Activated CD4-positive, CD25-positive, alpha-beta regulatory T cell treated with anti-CD3 and anti-CD28 coated beads, Interleukin-2, amount 50 U/mL, for 72 hours (primary cell): ENCODE results near the gene ARSG.
A peak's percentile ranks its signal among the peaks of the same experiment; 100 is the strongest.

ENCODE experiments used
- DNase-seq: peaks from one replicate; pipeline ENCODE4 v3.0.0; 2021

The ARSG gene

GRCh38 chr17:68379692-68380677 is 88.7 kb downstream of the ARSG start:
- no peak for DNase-seq

DNA sequence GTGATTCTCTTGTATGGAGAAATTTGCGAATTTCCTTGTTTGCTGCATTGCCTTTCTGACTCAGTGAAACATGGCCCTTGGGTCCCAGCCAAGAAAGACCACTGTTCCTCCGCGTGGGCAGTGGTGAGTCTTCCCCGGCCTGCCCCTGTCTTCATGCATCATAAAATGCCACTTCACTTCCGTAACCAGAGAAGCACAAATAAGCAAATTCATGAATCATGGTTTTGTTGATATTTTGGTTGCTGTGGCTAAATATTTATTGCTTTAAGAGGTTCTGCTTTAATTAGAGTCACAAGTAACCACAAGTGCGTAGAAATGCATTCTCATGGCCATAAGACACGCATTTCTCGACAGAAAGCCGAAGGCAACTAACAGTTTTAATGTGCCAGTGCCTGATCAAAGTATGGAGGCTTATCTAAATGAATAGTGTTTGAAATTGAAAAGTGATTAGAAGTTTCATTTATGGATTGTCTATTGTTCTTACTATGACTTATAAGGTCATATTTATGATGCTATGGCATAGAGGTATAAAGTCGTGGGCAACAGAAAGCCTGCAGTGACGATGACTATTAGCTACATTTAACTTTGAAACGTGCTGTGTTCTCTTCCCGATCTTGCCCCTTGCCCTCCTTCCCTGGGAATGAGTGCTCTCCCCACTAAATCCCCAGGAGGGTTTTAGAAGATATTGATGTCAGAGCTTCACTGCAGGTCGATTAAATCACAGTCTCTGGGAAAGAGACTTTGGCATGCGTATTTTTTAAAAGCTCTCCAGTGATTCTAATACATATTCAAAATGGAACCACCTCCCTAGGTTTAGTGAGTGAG is 90.0 kb downstream of the ARSG start:
- no peak for DNase-seq

DNA sequence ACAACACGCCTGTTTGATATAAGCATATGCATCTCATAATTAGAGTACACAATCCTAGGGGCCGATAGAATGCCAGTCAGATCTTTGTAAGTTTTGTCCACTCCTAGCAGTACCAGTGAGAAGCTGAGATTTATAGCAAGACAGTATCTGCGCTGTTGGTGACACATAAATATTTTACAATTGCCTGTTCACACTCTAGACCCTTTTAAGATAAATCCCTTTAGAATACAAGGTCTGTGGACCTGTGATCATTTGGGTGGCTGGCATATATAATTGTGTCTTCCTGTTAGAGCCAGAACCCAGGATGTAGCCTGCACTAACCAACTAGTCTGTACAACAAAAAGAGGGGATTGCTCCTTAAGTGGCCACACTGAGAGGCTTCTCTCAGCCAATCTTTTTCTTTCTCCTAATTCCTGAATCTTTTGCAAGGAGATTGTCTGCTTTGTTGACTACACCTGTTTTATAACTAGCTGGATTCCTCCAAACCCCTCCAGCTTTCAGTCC is 91.3 kb downstream of the ARSG start:
- DNase-seq: no peak

DNA sequence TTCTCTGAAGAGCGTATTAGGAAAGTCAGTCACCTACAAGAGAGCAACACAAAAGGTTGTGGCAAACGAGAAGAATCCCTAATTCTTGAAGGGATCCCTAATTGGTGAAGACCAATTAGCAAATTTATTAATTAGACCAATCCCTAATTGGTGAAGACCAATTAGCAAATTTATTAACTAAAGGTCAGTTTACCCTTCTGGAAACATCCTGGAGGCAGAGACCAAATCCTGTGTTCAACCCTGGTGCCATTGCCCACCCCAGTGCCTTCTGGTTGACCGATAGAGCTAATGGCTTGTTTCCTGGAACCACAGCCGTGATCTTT is 91.8 kb downstream of the ARSG start:
- no peak for DNase-seq

DNA sequence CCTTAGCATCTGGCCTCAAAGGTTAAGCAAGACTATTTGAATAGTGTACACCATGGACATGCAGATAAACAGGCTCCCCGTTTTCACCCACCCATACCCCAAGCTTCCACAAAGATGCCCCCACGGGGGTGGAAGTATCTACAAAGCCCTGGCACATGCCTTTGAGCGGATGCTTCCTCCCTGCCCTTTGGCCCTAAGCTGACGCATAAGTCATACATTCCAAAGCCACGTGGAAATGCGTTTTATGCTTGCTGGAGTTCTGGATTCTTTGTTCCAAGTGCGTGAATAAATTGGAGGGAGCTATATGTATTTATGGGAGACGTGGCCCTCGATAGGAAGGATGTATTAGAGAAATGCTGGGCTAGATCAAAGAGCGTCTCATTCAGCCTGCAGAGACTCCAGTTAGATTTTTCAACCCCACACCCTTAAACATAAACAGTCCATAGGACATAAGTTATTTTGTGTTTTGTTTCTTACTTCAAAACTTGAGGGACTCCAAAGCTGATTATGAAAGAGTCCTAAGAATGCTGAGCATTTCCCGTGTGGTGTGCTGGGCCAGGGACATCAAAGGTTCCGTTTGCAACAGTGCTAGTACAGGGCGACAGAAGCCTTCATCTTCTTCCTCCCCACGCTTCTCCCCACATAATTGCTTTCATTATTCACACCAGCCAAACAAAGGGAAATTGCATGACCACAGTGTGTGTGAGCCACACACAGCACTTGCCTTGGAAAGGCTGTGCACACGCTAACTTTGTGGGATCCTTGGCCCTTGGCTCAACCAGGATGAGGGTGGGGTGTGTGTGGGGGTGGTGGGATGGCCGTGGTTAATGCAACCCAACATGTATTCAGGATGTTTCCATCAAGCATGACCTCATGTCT is 92.4 kb downstream of the ARSG start:
- DNase-seq: no peak

- no peak for DNase-seq
These were observed 93.2 kb downstream of the ARSG start for GRCh38 chr17:68384471-68384870.

DNA sequence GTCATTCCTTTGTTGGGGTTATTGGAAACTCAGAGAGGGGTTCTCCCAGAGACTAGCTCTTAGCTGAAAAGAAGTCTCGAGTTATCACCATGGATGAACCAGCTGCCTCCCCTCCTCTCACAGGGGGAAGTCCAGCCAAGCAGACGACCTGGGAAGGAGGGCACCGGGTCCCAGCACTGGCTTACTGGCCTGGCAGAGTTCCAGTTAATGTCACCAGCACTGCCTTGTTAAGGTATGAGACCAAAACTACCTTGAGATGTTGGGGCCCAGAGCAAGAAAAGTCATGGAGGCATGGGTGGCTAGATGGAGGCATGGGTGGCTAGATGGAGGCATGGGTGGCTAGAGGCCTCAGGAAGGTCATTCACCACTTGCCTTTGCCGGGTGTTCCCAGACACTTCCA is 93.6 kb downstream of the ARSG start:
- no peak for DNase-seq

GRCh38 chr17:68385490-68386215 is 94.4 kb downstream of the ARSG start:
- no peak for DNase-seq

- no peak for DNase-seq
These were observed 96.3 kb downstream of the ARSG start for GRCh38 chr17:68387435-68388218.

DNA sequence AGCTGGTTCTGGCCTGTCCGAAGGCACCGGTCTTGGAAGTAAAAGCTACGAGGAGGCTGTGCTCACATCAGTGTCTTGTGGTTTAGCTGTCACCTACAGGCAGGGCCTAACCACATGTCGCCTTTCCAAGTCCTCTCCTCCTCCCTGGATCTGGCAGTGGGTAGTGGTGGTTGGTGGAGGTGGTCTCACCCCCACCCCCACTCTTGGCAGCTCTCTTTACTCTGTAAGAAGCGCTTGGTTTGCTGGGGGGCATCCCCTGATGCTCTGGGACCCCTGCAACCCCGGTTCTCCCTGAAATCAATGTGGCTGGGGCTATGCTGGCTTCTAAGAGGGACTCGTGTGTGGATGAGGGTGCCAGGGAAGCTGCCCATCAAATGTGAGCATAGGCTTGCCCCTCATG is 97.7 kb downstream of the ARSG start:
- no peak for DNase-seq

DNA sequence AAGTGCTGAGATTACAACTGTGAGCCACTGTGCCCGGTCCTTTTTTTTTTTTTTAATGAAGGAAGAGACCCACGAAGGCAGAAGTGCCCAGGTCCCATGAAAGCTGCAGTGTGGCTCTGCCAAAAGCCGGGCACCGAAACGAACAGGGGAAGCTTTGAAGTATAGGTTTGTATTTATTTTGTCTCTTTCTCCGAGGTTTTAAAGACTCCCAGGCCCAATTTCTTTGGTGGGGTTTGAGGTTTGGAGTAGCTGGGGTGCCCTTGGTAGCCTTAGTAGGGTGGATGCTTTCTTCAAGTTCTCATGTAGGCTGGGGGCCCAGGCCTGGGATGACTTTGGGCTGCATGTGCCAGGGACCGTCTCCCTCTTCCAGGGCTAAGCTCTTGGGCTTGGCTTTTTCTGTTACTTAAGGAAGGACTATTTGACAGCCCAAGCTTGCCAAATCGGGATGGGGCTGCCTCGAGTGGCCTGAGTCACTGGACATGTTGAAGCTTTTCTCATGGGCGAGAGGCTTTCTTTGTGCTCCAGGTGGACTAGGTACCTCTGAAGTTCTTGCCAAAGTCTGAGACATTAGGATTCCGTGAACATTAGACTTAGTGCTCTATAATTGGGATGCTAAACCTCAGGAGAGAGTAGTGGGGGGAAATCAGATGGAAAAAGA is 99.7 kb downstream of the ARSG start:
- DNase-seq: no peak

- no peak for DNase-seq
These were observed 100.4 kb downstream of the ARSG start for GRCh38 chr17:68391561-68392268.

DNA sequence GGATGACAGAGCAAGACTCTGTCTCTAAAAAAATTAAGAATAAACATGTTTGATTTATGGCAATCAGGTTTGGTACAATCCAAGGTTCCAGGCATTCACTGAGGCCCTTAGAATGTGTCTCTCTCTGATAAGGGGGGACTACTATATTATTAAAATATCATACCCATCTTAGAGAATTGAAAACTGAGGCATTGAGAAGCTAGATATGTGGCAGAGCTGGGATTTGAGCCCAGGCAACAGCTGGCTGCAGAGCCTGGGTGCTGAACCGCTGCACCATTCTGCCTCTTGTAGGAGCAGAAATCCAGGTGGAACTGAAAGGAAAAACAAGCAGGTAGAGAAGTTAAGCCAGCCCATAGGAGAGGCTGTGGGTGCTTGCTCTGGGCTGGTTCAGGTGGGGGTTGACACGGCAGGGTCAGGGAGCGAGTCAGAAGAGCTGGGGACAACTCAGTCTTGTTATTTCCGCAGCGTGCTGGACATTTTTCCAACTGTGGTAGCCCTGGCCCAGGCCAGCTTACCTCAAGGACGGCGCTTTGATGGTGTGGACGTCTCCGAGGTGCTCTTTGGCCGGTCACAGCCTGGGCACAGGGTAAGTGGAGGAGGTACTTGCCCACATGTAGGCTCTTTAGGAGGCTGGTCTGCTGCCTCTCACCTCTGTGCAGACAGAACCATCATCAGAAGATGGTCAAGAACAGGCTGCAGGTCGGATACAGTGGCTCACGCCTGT is 103.5 kb downstream of the ARSG start:
- no peak for DNase-seq

GRCh38 chr17:68396226-68397107 is 105.2 kb downstream of the ARSG start:
- no peak for DNase-seq

GRCh38 chr17:68397108-68397536 is 105.8 kb downstream of the ARSG start:
- DNase-seq: no peak

- peak; percentile 37 for DNase-seq
These were observed 107.7 kb downstream of the ARSG start for GRCh38 chr17:68398691-68399637.
